Stimulated activated CD8-positive, alpha-beta memory T cell treated with anti-CD3 and anti-CD28 coated beads, Interleukin-4, amount 100 ng/mL, for 24 hours (primary cell): Measurements from ENCODE around the gene DNAJC5.

Experiments used
- DNase-seq: peaks from one replicate; pipeline ENCODE4 v3.0.0-alpha.2; 2020; ENCODE audit warnings: low read depth

The DNAJC5 gene

DNA sequence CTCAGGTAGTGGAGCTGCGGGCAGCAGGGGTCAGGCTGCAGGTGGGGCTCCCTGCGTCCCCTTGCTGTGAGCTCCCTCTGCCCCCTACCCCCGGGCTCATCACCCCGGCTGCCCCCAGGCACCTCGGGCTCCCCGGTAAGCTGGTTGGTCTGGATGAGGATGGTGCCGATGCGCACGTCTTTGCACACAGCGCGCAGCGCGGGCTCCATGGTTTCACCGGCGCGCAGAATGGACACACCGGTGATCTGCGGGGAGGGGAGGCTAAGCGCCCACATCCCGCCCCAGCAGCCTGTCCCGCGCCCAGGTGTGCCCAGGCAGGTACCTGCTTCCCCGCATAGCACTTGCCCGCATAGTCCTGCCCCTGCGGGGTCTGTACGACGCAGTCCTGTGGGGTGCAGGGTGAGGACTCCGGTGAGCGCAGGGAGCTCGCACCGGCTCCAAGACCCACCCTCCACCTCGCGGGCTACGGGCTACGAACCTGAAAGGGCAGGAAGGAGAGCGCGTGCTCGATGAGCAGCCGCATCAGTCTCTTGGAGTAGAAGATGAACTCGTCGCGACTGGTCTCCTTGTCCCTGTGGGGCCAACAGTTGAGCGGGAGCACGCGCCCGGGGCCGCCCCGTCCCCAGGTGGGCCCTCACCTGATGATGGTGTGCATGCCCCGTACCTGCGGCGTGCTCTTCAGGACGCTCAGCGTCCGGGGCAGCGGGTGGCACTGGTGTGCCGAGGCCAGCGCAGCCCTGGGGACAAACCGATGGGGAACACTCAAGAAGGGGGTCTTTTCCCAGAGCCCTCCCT is 45.7 kb downstream of the DNAJC5 start:
- DNase-seq: no peak

DNA sequence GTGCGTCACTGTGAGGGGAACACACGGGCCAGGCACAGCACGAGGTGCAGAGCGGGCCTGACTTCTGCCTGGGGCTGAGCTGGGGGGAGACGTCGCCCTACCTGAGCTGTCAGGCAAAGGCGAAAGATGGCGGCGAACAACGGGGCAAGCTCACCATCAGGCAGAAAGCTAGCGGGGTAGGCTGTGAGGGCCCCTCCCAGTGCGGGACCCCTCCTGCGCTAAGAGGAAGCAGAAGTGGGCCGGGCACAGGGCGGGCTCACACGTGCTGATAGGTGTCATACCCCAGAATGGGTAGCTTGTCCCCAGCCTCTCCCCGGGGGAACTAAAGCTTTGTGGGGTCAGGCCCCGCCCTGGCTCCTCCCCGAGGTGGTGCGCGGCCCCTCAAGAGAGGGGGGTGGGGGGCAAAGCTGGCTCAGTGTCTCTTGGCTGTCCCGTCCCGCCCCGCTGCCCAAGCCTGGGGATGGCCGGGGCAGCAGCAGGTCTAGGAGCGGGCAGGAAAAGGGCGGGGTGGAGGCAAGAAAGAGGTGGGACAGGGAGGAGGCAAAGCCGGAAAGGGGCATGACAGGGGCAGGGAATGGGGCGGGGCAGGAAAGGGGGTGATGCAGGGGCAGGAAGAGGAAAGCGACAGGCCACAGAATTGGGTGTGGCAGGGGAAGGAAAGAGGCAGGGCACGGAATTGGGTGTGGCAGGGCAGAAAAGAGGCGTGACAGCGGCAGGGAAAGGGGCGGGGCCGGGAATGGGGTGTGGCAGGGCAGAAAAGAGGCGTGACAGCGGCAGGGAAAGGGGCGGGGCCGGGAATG is 46.6 kb downstream of the DNAJC5 start:
- peak; percentile 61 for DNase-seq

DNA sequence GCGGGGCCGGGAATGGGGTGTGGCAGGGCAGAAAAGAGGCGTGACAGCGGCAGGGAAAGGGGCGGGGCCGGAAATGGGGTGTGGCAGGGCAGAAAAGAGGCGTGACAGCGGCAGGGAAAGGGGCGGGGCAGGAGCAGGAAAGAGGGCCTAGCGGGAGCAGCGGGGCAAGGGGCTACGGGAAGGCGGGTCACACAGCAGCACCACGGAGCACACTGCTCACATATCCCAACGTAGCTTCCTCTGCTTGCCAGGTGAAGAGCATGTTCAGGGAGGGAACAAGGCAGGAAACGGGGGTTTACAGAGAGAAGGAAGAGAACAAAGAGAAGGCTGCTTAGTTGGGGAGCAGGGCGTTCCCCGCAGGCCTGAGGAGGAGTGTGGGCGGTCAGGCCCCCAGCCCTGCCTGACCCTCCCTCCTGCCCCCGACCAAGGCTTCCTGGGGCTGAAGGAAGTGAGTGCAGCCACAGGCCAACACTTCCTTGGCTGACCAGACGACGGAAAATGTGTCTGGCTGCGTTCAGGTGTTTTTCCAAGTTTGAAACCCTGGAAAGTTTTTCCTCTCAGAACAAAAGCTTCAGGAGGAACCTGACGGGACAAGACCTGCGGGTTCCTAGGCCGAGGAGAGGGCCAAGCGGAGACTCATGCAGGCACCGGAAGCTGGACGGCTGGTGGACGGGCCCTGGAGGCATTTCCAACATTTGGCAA is 47.5 kb downstream of the DNAJC5 start:
- DNase-seq: no peak

DNA sequence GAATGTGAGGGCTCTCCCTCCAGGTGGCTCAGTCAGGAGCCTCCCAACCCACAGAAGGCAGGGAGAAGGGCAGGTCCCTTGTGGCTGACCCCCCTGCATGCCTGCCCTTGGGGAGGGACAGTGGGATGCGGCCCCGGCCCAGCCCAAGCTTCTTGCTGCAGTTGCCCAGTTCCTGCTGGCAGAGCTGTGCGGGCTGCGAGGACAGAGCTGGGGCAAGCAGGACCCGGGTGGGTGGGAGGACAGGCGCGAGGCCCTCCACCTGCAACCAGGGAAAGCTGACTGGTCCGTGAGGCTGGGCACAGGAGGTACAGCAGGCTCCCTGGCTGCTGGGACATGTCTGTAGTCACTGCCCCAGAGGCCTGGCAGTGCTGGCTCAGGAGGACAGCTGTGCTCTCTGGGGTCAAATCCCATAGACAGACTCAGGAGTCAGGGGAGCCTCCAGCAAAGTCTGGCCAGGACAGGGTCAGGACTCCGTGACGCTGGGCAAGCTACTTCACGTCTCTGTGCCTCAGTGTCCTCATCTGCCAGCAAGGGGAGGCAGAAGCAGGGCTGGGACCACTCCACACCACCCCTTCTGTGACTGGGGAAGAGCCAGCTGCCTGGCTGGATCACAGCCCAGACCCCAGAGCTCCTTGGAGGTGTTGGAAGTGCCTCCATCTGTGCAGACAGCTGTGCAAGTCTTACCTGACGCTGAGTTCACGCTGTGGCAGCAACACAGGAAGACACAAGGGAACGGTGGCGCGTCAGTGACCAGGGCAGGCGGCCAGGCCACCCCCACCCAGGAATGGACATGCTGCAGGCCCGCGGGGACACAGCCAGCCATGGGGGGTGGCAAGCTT is 48.3 kb downstream of the DNAJC5 start:
- no peak for DNase-seq

DNA sequence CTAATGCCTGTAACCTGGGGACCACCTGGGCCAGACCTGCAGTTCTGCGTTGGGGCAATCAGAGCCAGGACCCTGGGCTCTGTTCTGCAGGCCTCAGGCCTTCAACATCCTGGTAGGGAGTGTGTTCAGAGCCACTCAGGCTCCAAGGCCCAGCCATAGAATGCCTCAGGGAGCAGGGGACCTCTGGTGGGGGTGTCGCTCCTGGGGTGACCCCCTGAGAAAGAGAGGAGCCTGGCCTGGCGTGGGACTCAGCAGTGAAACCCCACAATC is 48.8 kb downstream of the DNAJC5 start:
- DNase-seq: no peak

DNA sequence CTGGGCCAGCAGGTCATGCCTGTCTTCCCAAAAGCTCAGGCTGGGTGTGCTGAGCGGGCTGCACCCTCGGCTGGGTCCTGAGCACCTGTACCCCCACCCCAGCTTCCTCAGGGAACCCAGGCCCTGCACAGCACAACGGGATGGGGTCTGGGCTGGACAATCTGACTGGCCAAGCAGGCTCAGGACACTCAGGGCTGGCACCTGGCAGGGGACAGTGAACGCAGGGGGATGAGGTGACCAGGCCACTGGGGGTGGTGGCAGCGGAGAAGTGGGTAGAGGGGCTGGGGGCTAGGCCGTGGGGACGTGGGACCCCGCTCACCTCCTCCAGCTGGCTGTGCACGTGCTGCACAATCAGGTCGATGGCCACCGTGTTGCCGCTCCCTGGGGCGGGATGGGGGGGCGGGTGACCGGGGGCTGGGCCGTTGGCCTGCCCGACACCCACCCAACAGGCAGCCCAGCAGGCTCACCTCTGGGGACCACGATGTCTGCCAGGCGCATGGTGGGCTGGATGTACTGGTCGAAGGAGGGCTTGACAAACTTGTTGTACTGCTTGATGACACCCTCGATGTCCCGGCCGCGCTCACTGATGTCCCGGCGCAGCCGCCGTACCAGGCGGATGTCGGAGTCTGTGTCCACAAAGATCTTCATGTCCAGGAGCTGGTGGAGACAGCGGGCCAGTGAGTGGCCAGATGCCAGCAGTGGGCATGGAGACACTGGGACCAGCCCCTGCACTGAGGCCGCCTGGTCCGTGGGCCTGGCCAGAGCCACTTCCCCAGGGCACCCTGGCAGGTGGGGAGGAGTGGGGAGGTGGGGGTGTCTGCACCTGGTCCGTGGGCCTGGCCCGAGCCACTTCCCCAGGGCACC is 49.4 kb downstream of the DNAJC5 start:
- DNase-seq: no peak

DNA sequence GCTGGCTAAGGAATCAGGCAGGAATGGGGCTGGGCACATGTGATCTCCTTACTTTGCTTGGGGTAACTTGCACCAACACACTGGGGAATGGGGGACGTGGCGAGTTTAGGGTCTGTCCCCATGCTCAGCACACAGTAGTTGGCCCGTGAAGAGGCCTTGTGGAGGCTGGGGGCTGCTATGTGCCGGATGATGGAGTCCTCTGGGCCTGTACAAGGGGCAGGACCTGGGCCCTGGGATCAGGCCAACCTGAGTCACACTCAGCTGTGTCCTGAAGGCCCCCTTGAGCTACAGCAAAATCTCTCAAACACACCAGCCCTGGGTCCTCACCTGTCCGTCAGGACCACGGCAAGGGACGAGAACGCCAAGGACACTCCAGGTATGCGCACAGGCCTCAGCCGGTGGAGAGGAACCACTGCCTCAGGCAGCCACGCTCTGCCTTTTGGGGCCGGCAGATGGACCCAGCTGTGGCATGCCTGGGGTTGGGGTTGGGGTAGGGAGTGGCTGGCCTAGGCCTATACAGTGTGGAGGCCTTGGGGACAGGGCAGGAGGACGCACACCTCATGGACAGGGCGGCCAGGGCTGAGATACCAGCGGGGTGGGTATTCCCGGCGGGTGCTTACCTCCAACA is 50.2 kb downstream of the DNAJC5 start:
- DNase-seq: no peak

DNA sequence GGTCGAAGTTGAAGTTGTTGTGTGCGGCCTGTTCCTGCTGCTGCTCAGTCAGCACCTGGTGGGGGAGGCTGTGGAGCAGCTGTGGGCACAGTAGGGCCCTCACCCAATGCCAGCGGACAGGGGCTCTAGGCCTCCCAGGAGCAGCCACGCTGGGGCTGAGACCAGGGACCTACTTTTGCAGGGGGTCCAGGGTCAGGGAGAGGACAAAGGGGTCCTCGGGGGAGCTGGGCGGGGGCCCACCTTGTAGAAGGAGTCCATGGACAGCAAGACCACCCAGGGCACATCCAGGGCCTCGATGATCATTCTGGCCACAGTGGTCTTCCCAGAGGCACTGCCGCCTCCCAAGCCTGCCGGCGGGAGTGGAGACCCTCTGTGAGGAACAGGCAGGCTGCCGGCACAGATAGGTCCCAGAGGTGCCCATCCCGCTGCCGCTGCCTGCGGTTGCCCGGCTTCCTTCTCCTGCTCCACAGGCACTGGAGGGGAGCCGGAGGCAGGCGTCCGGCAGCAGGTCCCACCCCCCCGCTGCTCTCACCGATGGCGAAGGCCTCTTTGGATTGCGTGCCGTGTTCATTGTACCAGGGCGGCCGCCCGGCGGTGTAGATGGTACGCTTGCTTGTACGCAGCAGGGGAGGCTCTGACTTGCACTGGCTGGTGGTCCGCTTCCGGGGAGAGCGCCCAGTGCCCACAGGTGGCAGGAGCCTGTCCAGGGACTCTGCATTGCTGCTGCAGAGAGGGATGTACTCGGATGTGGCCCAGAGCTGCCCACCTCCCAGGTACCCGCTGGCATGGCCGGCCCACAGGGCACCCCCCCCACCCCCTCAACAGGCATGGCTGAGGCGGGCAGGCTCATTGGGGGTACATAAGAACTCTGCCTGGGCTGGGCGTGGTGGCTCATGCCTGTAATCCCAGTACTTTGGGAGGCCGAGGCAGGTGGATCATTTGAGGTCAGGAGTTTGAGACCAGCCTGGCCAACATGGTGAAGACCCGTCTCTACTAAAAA is 51.3 kb downstream of the DNAJC5 start:
- DNase-seq: no peak

DNA sequence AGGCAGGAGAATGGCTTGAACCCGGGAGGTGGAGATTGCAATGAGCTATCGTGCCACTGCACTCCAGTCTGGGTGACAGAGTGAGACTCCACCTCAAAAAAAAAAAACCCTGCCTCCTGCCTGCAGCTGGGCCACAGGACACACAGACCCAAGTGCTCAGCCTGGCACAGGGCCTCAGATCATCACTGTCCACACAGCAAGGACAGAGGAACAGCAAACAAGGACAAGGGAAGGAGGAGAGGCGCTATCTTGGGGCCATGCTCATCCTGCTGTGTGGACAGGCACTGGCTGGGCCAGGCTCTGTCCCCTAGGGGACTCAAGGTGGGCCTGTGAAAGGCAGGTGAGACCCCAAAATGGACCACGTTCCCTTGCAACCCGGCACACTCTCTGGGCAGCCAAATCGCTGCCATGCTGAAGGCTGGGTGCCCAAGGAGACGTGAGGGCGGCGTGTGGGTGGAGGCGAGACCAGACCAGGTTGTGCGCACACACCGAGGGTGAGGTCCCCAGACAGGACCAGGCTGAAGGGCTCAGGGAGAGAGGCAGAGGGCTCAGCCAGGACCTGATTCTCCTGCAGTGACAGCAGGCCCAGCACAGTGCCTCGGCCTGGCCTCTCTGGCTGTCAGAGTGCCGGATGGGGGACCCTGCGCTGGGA is 52.2 kb downstream of the DNAJC5 start:
- DNase-seq: no peak

DNA sequence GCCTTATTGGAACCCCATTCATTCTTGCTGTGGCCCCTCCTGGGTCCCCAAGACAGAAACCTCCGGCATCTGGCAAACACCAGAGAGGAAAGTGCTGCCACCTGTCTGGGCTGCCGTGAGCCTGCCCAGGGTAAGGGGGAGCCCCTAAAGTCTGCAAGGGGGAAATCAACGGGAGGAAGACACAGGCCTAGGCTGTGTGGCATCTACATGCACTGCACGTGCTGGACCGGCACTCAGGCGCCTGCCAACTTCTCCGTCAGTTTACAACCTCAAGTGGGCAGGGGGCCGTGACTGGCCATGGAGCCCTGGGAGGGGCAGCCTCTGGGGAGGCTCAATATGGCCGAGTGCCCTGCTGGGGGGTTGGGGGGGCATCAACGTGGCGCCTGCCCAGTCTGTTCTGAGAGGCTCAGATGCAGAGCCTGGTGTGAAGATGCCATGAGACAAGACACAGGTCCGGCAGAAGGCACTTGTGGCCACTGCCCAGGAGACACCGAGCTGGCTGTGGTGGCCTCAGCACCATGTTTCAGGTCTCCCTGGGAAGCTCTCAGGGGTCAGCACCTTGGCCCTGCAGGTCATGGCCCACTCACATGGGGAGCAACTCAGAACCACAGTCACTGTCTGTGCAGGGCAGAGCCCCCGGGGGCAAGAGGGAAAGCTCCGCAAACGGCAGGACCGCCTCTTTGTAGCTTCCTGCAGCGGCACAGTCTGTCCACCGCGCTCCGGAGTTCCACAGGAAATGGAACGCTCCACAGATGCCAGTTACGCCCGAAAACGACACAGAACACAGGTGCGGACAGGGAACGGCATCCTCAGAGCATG is 52.9 kb downstream of the DNAJC5 start:
- no peak for DNase-seq

DNA sequence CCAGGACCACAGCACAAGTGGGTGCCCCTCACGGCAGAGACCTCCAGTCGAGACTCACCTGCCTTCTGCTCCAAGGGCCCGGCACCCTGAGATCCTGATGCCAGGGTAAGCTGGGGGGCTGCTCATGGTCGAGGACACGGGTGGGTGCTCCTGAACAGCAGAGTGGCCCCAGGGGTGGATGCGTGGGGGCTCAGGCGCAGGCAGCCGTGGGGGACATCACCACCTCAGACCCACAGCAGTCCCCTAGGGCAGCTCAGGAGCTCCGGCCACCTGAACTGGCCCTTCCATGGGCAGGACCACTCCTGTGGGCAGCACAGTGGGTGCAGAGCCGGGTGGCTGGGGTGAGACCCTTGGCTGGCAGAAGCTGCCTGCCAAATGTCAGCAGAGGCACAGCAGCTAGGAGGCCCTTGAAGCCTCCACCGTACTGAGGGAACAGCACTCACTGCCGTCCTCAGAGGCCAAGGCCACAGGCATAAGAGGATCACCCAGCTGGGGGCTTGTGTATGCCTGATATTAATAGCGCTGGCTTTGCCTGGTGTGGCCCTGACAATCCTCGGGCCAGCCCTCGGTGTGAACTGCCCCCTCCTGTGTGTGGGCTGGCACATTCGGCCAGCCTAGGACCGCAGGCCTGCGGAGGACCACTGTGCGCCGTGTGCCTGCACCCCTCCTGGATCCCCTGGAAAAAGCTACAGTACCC is 55.9 kb downstream of the DNAJC5 start:
- no peak for DNase-seq

DNA sequence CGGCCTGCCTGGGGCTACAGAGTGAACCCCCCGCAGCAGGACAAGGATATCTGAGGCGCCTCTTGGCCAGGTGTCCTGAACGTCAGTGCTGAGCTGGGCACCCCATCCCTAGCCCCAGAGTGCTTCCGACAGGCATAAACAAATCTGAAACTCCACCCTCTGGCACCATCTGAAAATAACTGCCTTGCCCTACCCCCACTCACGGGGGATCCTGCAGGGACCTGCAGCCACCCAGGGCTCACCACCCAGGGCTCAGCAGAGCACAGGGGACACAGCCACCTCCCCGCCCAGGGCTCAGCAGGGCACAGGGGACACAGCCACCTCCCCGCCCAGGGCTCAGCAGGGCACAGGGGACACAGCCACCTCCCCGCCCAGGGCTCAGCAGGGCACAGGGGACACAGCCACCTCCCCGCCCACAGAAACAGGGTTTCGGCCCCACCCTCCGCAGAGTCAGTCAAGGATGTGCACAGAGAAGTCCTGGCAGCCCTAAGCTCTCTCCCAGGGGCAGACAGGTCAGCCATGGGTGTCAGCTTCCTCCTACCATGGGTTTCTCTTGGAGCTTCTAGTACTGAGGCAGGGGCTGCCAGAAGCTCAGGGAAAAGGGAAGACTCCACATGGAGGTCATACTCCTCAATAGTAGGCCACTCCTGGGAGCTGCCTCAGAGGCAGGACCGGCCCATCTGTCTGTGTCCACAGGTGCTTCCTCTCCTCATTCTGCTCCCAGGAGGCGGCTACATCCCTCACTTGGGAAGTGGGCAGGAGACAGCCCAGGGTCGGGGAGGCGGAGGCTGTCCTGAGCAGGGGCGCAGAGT is 56.7 kb downstream of the DNAJC5 start:
- DNase-seq: no peak

DNA sequence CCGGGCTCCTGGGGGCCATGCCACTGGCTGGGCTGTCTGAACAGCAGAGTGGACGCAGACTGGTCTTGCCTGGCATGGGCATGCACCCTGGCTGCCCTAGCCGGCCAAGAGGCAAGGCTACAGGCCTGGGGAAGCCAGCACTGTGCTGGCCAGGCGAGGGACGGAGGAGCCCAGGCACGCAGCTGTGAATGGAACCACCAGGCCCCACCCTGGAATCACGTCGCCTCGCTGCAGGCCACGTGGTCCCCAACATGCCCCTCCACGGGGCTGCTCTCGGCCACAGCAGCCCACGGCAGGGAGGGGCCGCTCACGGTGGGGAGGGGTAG is 57.2 kb downstream of the DNAJC5 start:
- DNase-seq: no peak

DNA sequence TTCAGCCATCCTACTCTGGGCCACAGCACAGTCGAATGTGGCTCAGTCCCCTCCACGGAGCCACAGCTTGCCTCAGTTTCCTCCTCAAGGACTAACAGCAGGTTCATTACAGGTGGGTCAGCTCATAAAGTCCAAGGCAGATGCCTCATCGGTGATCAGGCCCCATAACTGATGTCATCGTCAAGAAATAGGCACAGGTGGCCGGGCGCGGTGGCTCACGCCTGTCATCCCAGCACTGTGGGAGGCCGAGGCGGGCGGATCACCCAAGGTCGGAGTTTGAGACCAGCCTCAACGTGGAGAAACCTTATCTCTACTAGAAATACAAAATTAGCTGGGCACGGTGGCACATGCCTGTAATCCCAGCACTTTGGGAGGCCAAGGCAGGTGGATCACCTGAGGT is 57.8 kb downstream of the DNAJC5 start:
- DNase-seq: no peak

DNA sequence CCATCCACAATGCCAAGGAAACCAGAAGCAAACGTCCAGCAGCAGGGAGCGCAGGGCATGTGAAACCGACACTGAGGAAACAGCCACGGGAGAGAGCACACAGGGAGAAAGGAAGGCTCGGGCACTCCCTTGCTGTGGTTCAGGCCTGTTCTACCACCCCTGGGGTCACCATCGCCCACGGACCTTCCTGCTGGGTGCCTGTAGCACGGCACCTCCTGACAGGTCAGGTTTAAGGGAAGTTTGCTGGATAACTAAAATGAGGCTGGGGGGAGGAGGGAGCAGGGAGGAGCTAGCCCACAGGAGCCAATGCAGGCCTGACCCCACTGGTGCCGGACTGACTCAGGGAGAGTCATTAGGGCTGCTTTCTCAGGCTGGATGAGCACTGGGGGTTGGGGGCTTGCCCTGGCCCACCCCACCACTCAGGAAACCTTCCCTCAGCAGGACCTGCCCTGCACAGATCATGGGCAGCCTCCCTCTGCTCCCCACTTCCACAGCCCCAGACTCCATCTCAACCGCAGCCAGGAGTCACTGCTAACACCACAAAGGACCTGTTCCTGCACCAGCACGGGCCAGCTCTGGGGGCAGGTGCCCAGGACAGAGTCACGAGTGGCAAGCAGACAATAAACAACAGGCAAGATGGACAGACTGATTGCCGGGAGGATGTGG is 59.0 kb downstream of the DNAJC5 start:
- no peak for DNase-seq

DNA sequence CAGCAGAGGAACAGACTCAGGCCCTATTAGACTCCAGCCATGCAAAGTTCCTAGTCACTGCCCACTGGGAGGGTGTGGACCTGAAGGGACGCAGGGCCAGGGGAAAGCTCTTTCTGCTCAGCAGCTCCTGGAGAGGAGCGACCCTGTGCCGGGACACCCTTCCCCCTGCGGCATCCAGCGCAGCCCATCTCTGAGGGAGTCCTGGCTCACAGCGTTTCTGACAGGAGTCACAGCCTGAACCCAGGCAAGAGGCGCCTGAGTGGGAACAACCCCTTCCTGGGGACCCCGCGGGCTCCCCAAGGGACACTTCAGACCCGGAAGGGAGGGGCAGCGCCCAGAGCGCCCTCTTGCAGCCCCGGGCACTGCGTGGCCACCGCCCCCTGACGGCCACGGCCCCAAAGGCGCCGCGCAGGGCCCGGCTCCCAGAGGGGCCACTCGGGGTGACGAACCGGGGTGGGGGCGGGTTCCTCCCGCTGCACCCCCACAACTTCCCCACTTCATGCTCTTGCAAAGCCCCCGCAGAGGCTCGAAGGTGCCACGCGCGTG is 60.4 kb downstream of the DNAJC5 start:
- no peak for DNase-seq
